HG03457 (cell line): ENCODE measurements around the gene EGFR.

Source experiments
- ATAC-seq: cut with Tn5 transposase; IDR thresholded peaks from one replicate; pipeline ENCODE4 v1.9.1; 2021; ENCODE audit warnings: moderate number of reproducible peaks; ENCODE audit not compliant: unreplicated experiment

Gene EGFR

DNA sequence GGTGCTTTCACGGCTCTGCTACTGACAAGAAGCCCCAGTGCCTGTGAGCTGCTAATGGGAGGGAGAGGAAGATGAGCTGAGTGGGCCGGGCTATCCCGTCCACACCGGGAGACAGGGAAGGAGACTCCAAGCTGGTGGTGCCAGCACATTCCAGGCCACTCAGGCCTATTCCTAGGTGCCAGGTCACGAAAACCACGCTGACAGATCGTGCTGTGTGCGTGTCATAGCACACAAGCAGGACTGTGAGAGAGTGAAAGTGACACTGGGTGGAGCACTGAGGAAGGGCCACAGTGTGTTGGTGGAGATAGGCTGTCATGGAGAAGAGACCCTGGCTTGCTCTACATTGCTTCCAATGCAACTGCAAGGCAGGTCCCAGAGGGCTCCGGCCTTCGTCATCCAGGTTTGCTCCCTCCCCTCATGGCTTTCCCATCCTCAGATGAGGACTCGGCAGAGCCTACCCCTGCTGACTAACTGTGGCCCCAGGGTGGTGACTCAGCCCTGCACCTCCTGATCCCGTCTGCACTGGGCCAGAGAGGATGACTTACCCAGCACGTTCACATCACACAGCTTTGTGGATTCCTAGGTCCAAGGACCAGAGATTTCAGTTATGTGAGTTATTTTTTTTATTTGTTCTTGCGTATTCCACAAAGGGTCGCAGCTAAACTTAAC is 167.3 kb downstream of the EGFR start:
- ATAC-seq = no peak

DNA sequence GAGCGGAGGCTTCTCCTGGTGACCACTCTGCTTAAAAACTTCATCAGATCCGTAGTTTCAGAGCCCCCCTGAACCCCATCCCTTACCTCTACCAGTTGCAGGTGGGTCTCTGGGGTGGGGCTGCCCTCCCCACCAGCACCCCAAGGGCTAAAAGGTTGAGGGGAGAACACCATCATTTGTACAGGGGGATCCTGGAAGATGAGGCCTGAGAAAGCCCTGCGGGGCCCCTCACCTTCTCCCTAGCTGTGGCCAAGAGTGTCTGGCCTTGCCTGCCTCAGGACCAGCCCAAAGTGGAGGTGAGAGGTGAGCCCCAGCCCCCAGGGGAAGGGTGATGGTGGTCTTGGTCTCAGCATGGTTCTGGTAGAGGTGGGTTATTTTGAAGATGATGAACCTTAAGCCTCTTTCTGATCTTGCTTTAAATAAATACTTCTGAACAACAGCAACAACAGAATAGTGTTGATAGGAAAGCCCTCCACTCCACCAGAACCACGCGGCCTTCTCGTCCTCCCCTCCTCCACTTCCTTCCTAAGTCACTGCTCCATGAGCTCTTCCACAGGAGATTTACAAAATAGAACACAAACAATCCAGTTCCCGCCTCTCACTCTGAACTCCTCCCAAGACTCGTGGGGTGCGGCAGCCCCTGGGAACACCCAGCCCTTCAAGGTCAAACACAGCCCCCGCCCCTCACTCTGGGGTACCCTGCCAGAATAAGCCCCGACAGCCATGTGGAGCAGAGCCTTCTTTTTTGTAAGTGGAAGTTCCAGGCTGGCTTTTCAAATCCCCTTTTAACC is 169.1 kb downstream of the EGFR start:
- ATAC-seq = no peak

DNA sequence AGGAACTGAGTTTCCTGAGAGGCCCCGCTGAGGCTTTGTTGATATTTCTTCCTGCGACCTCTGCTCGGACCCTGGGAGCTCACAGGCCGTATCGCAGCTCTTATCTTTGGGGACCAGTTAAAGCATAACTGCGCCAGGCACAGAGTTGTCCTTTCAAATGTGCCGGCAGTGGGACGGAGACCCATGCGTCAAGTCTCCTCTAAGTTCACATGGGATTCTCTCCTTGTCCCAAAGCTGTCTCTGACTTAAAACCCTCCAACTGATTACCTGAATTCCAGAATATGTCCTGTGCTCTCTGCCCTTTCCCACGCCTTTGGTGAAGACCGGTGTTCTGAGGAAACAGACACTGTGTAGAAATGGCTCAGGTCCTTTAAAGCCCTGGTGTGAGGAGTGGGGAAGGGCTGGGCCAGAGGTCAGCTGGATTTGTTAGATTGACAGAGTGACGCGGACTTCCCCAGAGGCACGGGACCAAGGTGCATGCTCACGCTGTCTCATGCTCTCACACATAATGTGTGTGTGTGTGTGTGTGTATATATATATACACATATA is 169.8 kb downstream of the EGFR start:
- ATAC-seq = no peak

- ATAC-seq = no peak
Measured at GRCh38 chr7:55189146-55189766, 170.4 kb downstream of the EGFR start.

DNA sequence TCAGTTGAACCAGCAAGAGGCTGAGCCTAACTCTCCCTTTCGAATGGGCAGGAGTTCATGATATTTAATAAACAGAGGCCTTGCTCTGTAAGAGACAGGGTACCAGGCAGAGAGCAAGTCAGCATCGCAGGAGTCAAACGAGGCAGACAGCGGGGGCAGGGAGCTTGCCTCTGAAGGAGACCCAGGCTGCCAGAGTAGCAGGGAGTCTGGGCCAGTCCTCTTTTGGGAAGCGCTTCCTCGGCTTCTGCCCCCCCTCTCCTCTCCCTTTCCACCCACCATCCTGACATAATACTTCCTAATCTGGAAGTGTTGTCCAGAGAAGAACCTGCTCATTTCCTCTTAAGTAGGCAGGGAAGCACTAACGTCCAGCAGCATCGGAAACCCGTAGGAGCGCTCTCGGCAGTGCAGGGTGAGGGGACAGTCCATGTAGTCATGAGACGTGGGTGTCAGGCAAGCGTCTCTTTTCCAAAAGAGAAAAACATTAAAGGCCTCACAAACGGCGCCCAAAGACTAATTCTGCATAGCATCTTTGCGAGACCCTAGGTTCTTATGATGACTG is 171.1 kb downstream of the EGFR start:
- no peak for ATAC-seq

DNA sequence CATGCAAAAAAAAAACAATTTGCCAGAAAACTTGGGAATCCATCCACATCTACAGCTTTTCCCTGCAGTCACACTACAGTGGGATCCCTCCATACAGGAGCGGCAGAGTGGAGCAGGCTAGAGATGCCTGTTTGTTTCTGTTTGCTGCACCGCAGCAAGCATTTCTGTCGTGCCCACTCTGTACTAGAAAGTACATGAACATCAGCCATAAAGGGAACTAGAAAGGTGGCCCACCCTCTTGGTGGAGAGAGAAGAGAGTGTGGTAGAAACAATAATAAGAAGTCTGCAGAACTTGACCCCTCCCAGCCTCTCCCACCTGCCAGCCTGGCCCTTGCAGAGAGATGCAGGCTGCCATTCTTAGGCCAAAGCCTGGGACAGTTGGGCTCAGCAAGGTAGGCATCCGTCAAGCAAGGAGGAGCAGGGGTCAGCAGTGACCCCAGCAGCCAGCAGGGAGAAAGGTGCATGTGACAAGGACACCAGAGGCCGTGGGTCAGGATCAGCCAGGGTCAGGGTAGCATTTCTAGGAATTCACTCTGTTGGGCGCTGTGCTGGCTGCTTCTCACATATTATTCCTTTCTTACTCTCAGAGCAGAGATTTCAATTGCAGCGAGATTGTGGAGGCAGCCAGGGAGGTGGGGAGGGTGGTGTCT is 171.8 kb downstream of the EGFR start:
- ATAC-seq = no peak

GRCh38 chr7:55191161-55191925 is 172.5 kb downstream of the EGFR start:
- no peak for ATAC-seq

GRCh38 chr7:55191926-55192692 is 173.3 kb downstream of the EGFR start:
- ATAC-seq = no peak

GRCh38 chr7:55192723-55193122 is 173.9 kb downstream of the EGFR start:
- ATAC-seq = no peak

GRCh38 chr7:55193245-55193644 is 174.4 kb downstream of the EGFR start:
- no peak for ATAC-seq

DNA sequence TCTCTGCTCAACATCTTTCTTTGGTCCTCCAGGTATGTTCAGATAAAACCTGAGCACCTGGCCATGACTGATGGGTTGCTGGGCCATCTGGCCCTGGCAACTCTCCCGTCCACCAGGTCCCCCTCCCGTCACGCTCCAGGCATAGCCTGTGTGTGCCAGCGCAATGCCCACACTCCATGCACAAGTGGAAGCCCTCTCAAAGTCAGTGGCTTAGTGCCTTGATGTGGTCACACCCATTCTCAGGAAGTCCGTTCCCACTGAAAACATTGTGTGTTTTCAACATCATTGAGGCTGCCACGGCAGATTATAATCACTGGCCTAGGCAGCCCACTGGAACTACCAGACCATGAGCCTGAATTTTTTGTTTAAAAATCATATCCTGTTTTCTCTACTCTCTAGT is 175.7 kb downstream of the EGFR start:
- no peak for ATAC-seq

- no peak for ATAC-seq
Measured at GRCh38 chr7:55198634-55199392, 180.0 kb downstream of the EGFR start.

DNA sequence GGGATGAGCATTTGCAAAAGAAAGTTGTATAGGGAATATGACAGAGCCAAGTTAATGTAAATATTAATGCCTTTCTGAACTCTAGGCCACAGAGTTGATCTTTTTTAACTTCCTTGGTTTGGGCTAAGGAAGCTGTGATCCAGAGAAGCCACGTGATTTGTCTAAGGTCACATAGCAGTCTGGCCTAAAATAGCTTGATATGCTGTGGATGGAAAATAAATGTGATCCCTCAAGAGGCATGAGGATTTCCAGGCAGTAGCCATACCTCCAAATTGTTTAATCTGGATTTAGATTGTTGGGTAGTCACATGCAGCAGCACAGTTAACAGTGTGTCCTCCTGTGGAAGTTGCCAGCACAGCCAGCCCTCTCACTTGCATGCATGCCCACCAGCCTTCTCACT is 180.6 kb downstream of the EGFR start:
- no peak for ATAC-seq

DNA sequence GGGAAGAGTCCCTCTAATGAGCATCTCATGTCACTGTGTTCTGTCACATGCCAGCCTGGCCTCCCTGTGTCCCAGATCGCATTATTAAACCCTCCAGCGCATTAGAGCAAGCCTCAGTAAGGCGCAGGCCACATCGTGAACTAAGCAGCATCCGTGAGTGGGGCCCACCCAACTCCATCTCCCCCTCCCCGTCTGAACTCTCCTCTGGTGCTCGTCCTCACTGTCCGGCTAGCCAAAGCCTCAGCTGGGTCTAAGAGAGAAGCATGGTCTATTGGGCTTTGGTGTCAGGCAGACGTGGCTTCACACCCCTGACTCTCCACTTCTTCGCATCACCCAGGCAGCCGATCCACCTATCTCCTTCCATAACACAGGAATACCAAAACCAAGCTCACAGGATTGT is 181.6 kb downstream of the EGFR start:
- ATAC-seq = no peak

DNA sequence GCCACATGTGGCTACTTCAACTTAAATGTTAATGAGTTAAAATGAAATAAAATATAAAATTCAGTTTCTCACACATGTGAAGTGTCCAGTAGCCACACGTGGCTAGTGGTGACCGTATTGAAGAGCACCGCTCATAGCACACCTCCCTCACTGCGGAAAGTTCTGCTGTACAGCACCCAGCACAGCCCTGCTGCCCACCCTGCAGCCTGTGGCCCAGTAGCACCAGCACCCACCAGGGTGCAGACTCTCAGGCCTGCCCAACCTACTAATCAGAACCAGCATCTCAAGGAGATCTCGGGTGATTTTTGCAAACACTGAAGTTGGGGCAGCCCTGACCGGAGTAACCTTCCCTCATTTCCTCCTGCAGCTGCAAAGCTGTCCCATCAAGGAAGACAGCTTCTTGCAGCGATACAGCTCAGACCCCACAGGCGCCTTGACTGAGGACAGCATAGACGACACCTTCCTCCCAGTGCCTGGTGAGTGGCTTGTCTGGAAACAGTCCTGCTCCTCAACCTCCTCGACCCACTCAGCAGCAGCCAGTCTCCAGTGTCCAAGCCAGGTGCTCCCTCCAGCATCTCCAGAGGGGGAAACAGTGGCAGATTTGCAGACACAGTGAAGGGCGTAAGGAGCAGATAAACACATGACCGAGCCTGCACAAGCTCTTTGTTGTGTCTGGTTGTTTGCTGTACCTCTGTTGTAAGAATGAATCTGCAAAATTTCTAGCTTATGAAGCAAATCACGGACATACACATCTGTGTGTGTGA is 183.5 kb downstream of the EGFR start:
- no peak for ATAC-seq

- no peak for ATAC-seq
Measured at GRCh38 chr7:55203300-55203699, 184.5 kb downstream of the EGFR start.

GRCh38 chr7:55205124-55205955 is 186.5 kb downstream of the EGFR start:
- no peak for ATAC-seq
